Ishikawa (cell line): ENCODE measurements around the gene MIS18BP1.

ENCODE experiments used
- MAX ChIP-seq: IDR thresholded peaks from 2 replicates; pipeline ENCODE4 v1.6.1; 2012
- RAD21 ChIP-seq: IDR thresholded peaks from 2 replicates; pipeline ENCODE4 v1.6.1; 2012; ENCODE audit warnings: low read depth
- TAF1 ChIP-seq: IDR thresholded peaks from 2 replicates; pipeline ENCODE4 v1.6.1; 2012; ENCODE audit warnings: low read depth, mild to moderate bottlenecking
- TCF12 ChIP-seq: IDR thresholded peaks from 2 replicates; pipeline ENCODE4 v1.6.1; 2012; ENCODE audit warnings: low read depth
- TEAD4 ChIP-seq: IDR thresholded peaks from 2 replicates; pipeline ENCODE4 v1.6.1; 2012
- USF1 ChIP-seq: IDR thresholded peaks from 2 replicates; pipeline ENCODE4 v1.6.1; 2012

GRCh38 chr14:45204241-45204640 lies 48.8 kb downstream of the MIS18BP1 start:
- no peak for TF ChIP-seq RAD21
- no peak for TF ChIP-seq TAF1
- TF ChIP-seq USF1 = no peak
- TF ChIP-seq TEAD4 = no peak
- TF ChIP-seq MAX = no peak
- no peak for TF ChIP-seq TCF12
